Panc1 (cell line): ENCODE measurements around the gene TRPM6. TPM values are rescaled to one million over a fixed set of nuclear protein-coding genes. Genes with fewer than 3 reads are reported as not detected.

Source experiments
- ATAC-seq: fragments of 200-7000 bp; cut with Tn5 transposase; 2 replicates; pipeline ENCODE4 v1.9.1; 2020; ENCODE audit warnings: mild to moderate bottlenecking, moderate library complexity
- BruUV-seq: library from RNA; stranded (reverse); fragments of 400-500 nt; replicated peaks from 2 replicates; lab custom pipeline; 2021; lab: Mats Ljungman, UMichigan
- CTCF ChIA-PET: fragments of 300-600 bp; sonication (Branson Sonifier 250); formaldehyde crosslinking; loops from one replicate; lab custom pipeline; 2022; ENCODE audit warnings: antibody characterized with exemption; lab: Charles Lee
- POLR2A ChIA-PET: fragments of 300-600 bp; sonication (Branson Sonifier 250); formaldehyde crosslinking; loops from one replicate; lab custom pipeline; 2022; ENCODE audit warnings: antibody characterized with exemption; lab: Charles Lee
- DNase-seq: peaks from one replicate; pipeline ENCODE4 v3.0.0-alpha.2; 2010; ENCODE audit warnings: low read depth, low spot score
- H3K27ac ChIP-seq: 2 replicates; pipeline ENCODE4 v1.5.1; 2011; ENCODE audit warnings: mild to moderate bottlenecking, low read length, inconsistent platforms
- H3K27me3 ChIP-seq: fragments of 200-500 bp; sonication (Bioruptor generic); 2 replicates; pipeline ENCODE4 v1.6.0; 2014; ENCODE audit warnings: low read length, inconsistent platforms; ENCODE audit not compliant: control insufficient read depth, insufficient read depth
- H3K36me3 ChIP-seq: fragments of 200-500 bp; sonication (Bioruptor generic); 2 replicates; pipeline ENCODE4 v1.5.1; 2014; ENCODE audit warnings: inconsistent platforms, mild to moderate bottlenecking, low read length, moderate library complexity; ENCODE audit not compliant: control insufficient read depth, insufficient read depth
- H3K4me1 ChIP-seq: 2 replicates; pipeline ENCODE4 v1.5.1; 2011; ENCODE audit warnings: inconsistent platforms, mild to moderate bottlenecking, low read length, moderate library complexity; ENCODE audit not compliant: control insufficient read depth, insufficient read depth
- H3K4me3 ChIP-seq, 2 experiments: 2 replicates each; pipeline ENCODE4 v1.5.1; 2011 to 2012; ENCODE audit warnings: low read depth in 2 of 2, low read length in 2 of 2, mild to moderate bottlenecking in 2 of 2, inconsistent platforms in 1 of 2, moderate library complexity in 1 of 2
- H3K9me3 ChIP-seq: fragments of 200-500 bp; sonication (Bioruptor generic); 2 replicates; pipeline ENCODE4 v1.5.1; 2014; ENCODE audit warnings: low read depth, mild to moderate bottlenecking, inconsistent platforms, low read length, moderate library complexity; ENCODE audit not compliant: control insufficient read depth, insufficient read depth
- CTCF ChIP-seq: fragments of 450-650 bp; IDR thresholded peaks from 2 replicates; pipeline ENCODE4 v1.5.1; 2017; ENCODE audit warnings: mild to moderate bottlenecking
- POLR2AphosphoS5 ChIP-seq: IDR thresholded peaks from 2 replicates; pipeline ENCODE4 v1.6.1; 2012; ENCODE audit warnings: mild to moderate bottlenecking, low read depth, low read length, moderate library complexity
- SIN3A ChIP-seq: IDR thresholded peaks from 2 replicates; pipeline ENCODE4 v1.6.1; 2012; ENCODE audit warnings: low read depth, mild to moderate bottlenecking, low read length, moderate library complexity, borderline replicate concordance; ENCODE audit not compliant: insufficient read depth
- TCF7L2 ChIP-seq: IDR thresholded peaks from 2 replicates; pipeline ENCODE4 v1.6.1; 2011; ENCODE audit warnings: mild to moderate bottlenecking, low read depth, low read length, inconsistent platforms
- in situ Hi-C: cut with HindIII; loops from 2 replicates; pipeline ENCODE4 v1.10.0; 2016; ENCODE audit warnings: low sequenced_read_pairs, low pct_unique_long_range_greater_than_20kb
- intact Hi-C: fragments of 100-400 bp; cut with micrococcal nuclease; formaldehyde crosslinking; loops from one replicate; pipeline ENCODE4 v1.10.0; 2022; ENCODE audit not compliant: unreplicated experiment
- total RNA-seq: library from RNA; stranded (reverse); gene quantifications from one replicate; pipeline ENCODE4 v1.2.1, GENCODE V29; 2021; ENCODE audit not compliant: unreplicated experiment
- TF ChIP-seq, protein P1 (sequence below), 2 experiments: IDR thresholded peaks; 2 replicates each; pipeline ENCODE4 v1.6.1; 2011 to 2012; ENCODE audit warnings: low read depth in 2 of 2, control low read depth in 1 of 2, low read length in 1 of 2, mild to moderate bottlenecking in 1 of 2, moderate library complexity in 1 of 2; ENCODE audit not compliant: insufficient read depth in 1 of 2

Gene TRPM6
- total RNA-seq, 1 experiment from 2014 or later: 0.05 TPM

DNA sequence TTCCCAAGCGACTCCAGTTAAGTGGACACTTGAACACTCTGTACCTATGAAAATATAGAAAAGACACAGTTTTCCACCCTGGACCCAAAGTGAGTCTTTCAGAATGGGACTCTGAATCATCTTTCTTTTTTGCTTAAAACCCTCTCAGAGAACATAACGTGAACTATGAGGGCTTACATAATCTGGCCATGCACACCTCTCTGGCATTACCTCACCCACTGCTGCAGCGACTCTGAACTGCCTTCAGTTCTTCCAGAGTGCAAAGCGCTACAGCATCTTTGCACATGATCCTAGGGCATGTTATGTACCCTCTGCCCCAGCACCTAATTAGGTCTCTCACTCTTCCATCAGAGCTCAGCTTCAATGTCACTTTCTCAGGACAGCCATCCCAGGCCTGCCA, 204.4 kb downstream of the TRPM6 start:
- Histone ChIP-seq H3K36me3 (no peaks in the 10 kb centered on the region), H3K4me1 (no peaks in the 10 kb centered on the region), H3K27me3 (no peaks in the 10 kb centered on the region), H3K4me3 (no peak overlapping the region), H3K9me3 (no peaks in the 10 kb centered on the region), H3K27ac (no peak overlapping the region)
- no peak for TF ChIP-seq TCF7L2
- TF ChIP-seq, protein P1, sequence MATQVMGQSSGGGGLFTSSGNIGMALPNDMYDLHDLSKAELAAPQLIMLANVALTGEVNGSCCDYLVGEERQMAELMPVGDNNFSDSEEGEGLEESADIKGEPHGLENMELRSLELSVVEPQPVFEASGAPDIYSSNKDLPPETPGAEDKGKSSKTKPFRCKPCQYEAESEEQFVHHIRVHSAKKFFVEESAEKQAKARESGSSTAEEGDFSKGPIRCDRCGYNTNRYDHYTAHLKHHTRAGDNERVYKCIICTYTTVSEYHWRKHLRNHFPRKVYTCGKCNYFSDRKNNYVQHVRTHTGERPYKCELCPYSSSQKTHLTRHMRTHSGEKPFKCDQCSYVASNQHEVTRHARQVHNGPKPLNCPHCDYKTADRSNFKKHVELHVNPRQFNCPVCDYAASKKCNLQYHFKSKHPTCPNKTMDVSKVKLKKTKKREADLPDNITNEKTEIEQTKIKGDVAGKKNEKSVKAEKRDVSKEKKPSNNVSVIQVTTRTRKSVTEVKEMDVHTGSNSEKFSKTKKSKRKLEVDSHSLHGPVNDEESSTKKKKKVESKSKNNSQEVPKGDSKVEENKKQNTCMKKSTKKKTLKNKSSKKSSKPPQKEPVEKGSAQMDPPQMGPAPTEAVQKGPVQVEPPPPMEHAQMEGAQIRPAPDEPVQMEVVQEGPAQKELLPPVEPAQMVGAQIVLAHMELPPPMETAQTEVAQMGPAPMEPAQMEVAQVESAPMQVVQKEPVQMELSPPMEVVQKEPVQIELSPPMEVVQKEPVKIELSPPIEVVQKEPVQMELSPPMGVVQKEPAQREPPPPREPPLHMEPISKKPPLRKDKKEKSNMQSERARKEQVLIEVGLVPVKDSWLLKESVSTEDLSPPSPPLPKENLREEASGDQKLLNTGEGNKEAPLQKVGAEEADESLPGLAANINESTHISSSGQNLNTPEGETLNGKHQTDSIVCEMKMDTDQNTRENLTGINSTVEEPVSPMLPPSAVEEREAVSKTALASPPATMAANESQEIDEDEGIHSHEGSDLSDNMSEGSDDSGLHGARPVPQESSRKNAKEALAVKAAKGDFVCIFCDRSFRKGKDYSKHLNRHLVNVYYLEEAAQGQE (IDR thresholded peaks at IDR 0.05; ENCODE audit: insufficient read depth in 1 of 2, low read depth in 2 of 2, low read length in 1 of 2): no peak
- TF ChIP-seq CTCF: no peak
- TF ChIP-seq SIN3A: no peak
- TF ChIP-seq POLR2AphosphoS5: no peak
- POLR2A ChIA-PET: no interaction called here
- no TSS peak for BruUV-seq
- CTCF ChIA-PET: no interaction called here
- in situ Hi-C loops: no loop called here
- no peak for DNase-seq
- ATAC-seq: no peak
- intact Hi-C loops: no loop called here

GRCh38 chr9:74681906-74682305, 205.8 kb downstream of the TRPM6 start:
- DNase-seq: no peak
- in situ Hi-C loops: no loop called here
- CTCF ChIA-PET: no interaction called here
- no peak for TF ChIP-seq SIN3A
- TF ChIP-seq POLR2AphosphoS5: no peak
- no peak for ATAC-seq
- no TSS peak for BruUV-seq
- H3K27ac ChIP-seq: no peak overlapping the region
- H3K4me1 ChIP-seq: no peaks in the 10 kb centered on the region
- no peaks in the 10 kb centered on the region for H3K27me3 ChIP-seq
- no peaks in the 10 kb centered on the region for H3K36me3 ChIP-seq
- POLR2A ChIA-PET: no interaction called here
- intact Hi-C loops: no loop called here
- no peak overlapping the region for H3K4me3 ChIP-seq
- no peaks in the 10 kb centered on the region for H3K9me3 ChIP-seq

DNA sequence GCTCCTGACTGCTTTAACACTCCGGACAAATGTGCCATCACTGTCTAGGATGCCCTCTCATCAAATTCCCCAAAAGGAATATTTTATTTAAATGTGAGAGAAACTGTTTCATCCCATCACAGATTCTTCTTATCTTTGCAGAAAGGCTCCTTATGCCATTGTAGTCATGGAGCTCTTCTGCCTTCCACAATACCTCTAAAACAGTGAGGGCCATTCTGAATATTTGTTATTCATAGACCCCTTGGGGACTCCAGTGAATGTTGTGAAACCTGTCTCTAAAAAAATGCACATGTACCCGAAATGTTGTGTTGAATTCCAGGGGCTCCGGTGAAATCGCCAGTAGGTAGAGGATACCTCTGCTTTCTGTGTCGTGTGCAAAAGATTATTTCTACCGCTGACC, 213.6 kb downstream of the TRPM6 start:
- in situ Hi-C loops: no loop called here
- Histone ChIP-seq H3K27ac (no peak overlapping the region), H3K36me3 (no peaks in the 10 kb centered on the region), H3K4me1 (no peaks in the 10 kb centered on the region), H3K27me3 (no peaks in the 10 kb centered on the region), H3K9me3 (no peaks in the 10 kb centered on the region), H3K4me3 (no peak overlapping the region)
- ChIA-PET POLR2A (no interaction called here), CTCF (no interaction called here)
- ATAC-seq: no peak
- DNase-seq: no peak
- BruUV-seq: no TSS peak
- intact Hi-C loops: no loop called here
- TF ChIP-seq, protein P1 (IDR thresholded peaks at IDR 0.05; ENCODE audit: insufficient read depth in 1 of 2, low read depth in 2 of 2, low read length in 1 of 2): no peak
- TF ChIP-seq CTCF (no peak), SIN3A (no peak), POLR2AphosphoS5 (no peak), TCF7L2 (no peak)
